Mononuclear cell (primary cell): ENCODE results near the gene ITIH4. TPM values are rescaled to one million over a fixed set of nuclear protein-coding genes. Genes with fewer than 3 reads are reported as not detected.
"Not testable (repeated sequence)": the region's sequence is repeated elsewhere in the genome, so short reads cannot be mapped to it uniquely, and the experiment has no call there.

ENCODE experiments used
- H3K27me3 ChIP-seq: 2 replicates; pipeline ENCODE4 v1.6.0; 2011; ENCODE audit warnings: low read length, control low read depth; ENCODE audit not compliant: insufficient read depth
- H3K4me1 ChIP-seq: 2 replicates; pipeline ENCODE4 v1.5.1; 2011; ENCODE audit warnings: mild to moderate bottlenecking, low read length, control low read depth; ENCODE audit not compliant: insufficient read depth
- H3K4me3 ChIP-seq: 2 replicates; pipeline ENCODE4 v1.5.1; 2011; ENCODE audit warnings: mild to moderate bottlenecking, low read length, moderate library complexity
- H3K9me3 ChIP-seq: 2 replicates; pipeline ENCODE4 v1.5.1; 2011; ENCODE audit warnings: low read depth, mild to moderate bottlenecking, control low read depth, low read length
- total RNA-seq: library from RNA; depleted of rRNA; stranded (reverse); fragments of >200 nt; gene quantifications from one replicate; pipeline ENCODE4 v1.2.3, GENCODE V29; 2012

ITIH4 gene
- total RNA-seq, 1 donor, result 10.9 TPM

DNA sequence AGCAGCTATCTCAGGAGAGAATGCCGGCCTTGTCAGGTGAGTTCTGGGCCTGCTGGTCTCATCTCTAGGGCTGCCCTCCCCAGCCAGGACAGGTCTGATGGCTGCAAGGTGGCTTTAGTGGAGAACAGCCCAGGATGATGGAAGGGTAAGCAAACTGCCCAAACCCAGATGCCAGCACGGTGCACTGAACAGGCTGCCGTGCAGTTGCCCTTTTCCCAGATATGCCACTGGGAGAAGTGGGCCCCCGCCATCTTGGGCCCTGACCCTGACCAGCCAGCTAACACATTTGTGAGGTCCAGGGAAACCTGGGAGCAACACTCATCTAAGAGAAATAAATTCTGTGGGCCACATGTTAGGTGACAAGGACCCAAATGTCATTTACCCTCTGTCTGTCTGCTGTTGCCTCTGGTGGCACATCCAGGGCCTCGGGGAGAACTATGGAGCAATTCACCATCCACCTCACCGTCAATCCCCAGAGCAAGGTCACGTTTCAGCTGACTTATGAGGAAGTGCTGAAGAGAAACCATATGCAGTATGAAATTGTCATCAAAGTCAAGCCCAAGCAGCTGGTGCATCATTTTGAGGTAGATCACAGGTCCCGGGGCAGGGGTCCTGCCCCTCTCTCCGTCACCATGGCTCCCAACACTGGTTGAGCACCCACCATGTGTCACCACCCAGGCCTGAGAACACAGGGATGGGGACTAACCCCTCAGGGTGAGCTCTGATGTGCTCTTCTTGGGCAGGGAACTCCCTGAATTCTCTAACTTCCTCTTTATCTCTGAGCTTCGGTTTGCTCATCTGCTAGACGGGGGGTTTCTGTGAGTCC, 51.2 kb downstream of the ITIH4 start:
- Histone ChIP-seq H3K27me3 (no peaks in the 10 kb centered on the region), H3K4me1 (peaks cover 34% of the 10 kb centered on the region), H3K9me3 (no peaks in the 10 kb centered on the region), H3K4me3 (no peak overlapping the region)

DNA sequence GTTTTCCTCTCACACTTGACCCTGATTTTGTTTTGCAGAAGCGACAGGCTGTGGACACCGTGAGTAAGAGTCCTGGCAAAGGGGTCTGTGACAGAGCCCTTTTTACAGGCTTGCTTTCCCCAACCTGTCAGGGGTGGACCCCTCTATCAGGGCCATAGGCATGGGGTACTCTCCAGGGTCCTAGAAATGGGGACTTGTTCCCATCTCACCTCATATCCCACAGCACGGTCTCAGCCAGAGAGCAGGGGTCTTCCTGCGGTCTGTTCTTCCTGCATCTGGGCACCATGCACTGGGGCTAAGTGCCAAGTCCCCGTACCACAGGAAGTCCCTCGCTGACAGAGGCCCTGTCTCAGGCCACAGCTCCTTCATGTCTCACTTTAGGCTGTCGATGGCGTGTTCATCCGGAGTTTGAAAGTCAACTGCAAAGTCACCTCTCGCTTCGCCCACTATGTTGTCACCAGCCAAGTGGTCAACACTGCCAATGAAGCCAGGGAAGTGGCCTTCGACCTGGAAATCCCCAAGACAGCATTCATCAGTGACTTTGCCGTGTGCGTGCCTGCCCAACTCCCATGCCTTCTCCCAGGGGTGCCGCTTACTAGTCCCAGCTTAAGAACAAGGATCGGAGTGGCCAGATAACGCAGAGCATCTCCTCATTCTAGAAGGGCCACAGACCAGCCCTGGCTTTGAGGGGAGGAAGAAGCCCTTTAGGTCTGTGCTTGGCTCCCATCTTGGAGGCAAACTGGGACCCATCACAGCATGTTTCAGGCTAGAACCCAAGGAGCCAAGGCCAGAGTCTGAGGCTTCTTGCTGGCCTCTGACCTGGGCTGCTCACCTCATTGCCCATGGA, 52.3 kb downstream of the ITIH4 start:
- Histone ChIP-seq H3K9me3 (no peaks in the 10 kb centered on the region), H3K4me3 (no peak overlapping the region), H3K27me3 (no peaks in the 10 kb centered on the region), H3K4me1 (peaks cover 34% of the 10 kb centered on the region)

DNA sequence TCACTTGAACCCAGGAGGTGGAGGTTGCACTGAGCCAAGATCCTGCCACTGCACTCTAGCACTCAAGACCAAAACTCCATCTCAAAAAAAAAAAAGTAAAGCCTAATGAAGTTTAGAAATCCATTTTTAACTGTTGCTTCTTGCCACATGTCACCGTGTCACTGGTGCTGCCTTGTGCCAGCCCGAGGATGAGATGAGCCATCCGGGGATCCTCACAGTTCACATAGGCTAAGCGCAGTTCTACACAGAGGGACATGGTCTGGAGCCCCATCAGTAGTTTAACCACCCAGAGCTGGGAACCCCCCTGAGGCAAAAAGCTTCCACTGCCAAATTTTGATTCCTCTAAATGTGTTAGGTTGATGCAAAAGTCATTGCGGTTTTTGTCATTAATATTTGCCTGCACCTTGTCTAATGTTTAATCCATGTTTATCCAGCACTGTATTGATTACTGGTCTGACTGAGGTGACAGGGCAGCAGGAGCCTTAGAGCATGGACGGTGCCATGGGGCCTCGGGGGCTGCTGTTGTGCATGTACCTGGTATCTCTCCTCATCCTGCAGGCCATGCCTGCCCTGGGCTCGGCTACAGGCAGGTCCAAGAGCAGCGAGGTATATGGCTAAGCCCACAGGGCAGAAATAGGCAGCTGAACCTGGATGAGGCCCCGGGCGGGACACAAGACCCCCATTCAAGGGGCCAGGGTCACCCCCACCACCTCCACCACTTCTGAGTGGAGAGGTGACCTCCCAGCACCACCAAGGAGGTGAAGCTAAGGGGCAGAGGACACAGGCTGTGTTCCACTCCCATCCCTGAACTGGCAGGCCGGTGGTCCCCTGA, 53.1 kb downstream of the ITIH4 start, which contains the start of gene ITIH1:
TSS of gene ITIH1 (plus strand) at position 473 of the 832 bp plus-strand sequence. CDS start at position 490, 17 bp downstream.
- no peaks in the 10 kb centered on the region for H3K9me3 ChIP-seq
- H3K27me3 ChIP-seq, result no peaks in the 10 kb centered on the region
- H3K4me1 ChIP-seq, result peaks cover 34% of the 10 kb centered on the region
- H3K4me3 ChIP-seq, result no peak within 1 kb of the TSS

DNA sequence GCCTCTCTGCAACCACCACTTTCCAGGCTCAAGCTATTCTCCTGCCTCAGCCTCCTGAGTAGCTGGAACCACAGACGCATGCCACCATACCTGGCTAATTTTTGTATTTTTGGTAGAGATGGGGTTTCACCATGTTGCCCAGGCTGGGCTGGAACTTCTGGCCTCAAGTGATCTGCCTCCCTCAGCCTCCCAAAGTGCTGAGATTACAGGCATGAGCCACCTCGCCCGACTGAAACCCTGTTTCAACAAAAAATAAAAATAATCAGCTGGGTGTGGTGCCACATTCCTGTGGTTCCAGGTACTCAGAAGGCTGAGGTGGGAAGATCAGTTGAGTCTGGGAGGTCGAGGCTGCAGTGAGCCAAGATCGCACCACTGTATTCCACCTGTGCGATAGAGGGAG, 54.0 kb downstream of the ITIH4 start:
- H3K4me3 ChIP-seq, H3K27me3 ChIP-seq, H3K9me3 ChIP-seq: not testable (repeated sequence)
- peaks cover 37% of the 10 kb centered on the region for H3K4me1 ChIP-seq

DNA sequence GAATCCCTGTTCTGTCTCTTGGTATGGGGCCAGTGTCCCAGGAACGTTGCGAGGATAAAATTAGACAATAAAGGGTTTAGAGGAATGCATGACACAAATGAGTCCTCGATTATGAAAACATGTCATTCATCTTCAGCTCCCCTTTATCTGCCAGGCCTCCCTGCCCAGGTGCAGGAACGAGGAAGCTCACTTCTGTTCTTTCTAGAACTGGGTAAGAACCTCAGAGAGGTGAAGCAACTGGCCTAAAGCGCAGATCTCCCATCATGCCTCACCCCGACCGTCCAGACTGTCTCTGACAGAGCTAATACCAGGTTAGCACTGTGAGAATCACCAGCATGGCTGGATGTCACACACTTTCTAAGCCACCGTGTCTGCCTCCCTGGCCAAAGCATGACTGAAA, 54.6 kb downstream of the ITIH4 start:
- no peak overlapping the region for H3K4me3 ChIP-seq
- H3K27me3 ChIP-seq, result no peaks in the 10 kb centered on the region
- no peaks in the 10 kb centered on the region for H3K9me3 ChIP-seq
- peaks cover 43% of the 10 kb centered on the region for H3K4me1 ChIP-seq

DNA sequence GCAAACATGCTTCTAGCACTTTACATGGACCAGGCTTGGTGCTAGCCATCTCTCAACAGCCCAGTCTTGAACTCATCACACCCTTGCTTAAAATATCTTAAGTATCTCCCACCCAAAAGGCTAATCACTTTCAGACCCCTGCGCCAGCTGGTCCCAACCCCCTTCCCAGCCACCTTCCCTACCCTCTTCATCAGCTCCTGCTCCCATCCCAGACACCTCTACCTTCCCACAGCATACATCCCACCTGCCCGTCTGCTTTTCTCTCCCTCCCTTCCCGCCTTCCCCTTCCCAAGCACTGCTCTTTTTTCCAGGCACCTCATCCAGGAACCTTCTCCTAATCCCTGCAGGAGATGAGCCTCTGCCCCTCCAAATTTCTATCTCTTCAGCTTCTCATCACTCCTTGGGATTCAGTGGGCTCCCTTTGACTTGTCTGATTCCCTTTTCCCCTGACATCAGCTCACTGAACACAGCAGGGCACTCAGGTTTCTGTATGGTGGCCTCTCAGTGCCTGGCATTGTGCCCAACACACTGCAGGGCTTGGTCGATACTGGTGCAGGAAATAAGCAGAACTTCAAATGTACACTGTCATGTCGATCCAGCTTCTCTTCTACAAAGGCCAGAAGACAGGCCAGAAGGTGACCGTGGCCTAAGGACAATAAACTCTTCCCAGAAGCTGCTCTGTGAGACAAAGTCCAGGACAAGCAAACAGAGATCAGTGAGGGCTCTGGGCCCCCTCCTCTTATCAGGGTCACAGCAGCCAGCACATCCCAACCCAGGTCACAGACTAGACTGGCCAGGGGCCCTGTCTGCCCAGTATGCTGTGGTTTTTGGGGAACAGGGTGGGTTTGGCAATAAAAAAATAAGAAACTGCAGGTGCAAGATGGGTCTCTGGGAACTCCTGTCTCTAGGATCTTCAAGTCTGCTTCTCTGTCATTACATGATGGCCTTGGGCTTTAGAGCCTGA, 55.3 kb downstream of the ITIH4 start:
- Histone ChIP-seq H3K9me3 (no peaks in the 10 kb centered on the region), H3K4me1 (peaks cover 39% of the 10 kb centered on the region), H3K27me3 (no peaks in the 10 kb centered on the region), H3K4me3 (no peak overlapping the region)

DNA sequence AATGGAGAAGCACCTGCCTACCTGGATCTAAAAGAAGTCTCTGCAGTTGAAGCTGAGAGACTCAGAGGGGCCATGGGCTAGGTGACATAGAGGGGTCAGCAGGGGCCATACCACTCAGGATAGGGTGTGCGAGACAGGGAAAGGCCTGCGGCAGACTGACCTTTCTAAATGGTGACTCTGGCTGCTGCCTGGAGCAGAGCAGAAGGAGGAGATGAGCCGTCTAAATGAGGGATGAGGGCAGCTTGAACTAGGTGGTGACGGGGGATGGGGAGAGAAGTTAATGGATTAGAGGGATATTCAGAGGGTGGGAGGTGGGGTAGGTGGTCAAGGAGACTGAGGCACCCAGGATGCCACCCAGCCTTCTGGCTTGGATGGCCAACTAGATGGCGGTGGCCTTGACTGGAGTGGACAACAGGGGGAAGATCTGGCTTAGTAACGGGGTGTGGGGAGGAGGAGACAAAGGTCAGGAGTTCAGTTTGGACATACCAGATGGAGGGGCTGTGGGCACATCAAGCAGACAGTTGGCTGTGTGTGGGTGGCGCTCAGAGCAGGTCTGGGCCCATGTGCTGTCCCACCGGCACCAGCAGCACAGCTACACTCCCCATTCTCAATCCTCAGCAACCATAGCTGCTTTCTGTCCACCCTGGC, 56.3 kb downstream of the ITIH4 start:
- H3K4me3 ChIP-seq, result no peak overlapping the region
- no peaks in the 10 kb centered on the region for H3K9me3 ChIP-seq
- H3K27me3 ChIP-seq, result no peaks in the 10 kb centered on the region
- H3K4me1 ChIP-seq, result peaks cover 39% of the 10 kb centered on the region

DNA sequence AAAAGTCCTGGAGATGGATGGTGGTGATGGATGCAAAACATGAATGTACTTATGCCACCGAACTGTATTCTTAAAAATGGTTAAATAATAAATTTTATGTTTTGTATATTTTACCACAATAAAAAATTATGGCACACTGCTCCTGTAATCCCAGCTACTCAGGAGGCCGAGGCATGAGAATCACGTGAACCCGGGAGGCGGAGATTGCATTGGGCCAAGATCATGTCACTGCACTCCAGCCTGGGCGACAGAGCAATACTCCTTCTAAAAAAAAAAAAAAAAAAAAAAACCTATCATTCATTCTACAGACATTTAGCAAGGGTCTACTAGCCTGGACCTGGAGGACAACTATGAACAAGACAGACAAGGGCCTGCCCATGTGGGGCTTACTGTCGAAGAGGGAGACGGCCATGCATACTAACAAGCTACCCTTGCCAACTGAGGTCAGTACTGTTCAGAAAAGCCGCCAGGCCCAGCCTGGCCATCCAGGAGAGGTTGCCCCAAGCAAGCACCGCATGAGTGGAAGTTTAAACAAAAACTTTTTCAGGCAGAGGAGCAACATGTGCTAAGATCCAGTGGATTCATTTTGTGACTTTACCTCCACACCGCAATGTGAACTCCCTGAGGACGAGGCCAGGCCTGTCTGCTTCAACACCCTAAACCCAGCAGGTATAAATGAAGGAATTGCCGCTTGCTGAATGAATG, 57.0 kb downstream of the ITIH4 start:
- Histone ChIP-seq H3K4me3 (no peak overlapping the region), H3K4me1 (peaks cover 33% of the 10 kb centered on the region), H3K27me3 (no peaks in the 10 kb centered on the region), H3K9me3 (no peaks in the 10 kb centered on the region)

DNA sequence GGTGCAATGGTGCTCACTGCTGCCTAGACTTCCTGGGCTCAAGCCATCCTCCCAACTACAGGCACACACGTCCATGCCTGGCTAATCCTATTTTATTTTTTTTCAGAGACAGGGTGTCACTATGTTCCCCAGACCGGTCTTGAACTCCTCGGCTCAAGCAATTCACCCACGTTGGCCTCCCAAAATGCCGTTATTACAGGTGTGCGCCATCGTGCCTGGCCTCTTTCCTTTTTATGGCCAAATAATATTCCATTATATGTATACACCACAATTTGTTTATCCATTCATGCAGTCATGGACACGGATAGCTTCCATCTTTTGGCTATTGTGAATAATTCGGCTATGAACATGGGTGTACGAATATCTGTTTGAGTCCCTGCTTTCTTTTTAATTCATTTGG, 58.8 kb downstream of the ITIH4 start:
- H3K4me1 ChIP-seq, result peaks cover 33% of the 10 kb centered on the region
- H3K4me3 ChIP-seq, result no peak overlapping the region
- H3K27me3 ChIP-seq, result no peaks in the 10 kb centered on the region
- H3K9me3 ChIP-seq, result no peaks in the 10 kb centered on the region

DNA sequence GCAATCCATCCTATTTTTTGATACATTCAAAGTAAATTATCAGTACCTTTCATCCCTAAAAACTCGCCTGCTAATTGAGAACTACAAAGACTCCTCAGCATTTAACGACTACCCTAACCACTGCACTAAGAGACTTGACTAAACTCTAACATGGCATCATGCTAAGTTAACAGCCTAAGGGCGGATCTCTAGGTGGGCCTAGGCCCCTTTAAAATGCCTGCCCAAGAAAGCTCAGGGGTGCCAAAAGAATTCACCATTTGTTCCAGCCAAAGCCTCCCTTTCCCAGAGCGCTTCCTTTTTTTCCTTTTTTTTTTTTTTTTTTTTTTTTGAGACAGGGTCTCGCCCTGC, 59.2 kb downstream of the ITIH4 start:
- no peaks in the 10 kb centered on the region for H3K9me3 ChIP-seq
- peak overlapping the region; percentile 66 for H3K4me3 ChIP-seq
- peaks cover 33% of the 10 kb centered on the region for H3K4me1 ChIP-seq

DNA sequence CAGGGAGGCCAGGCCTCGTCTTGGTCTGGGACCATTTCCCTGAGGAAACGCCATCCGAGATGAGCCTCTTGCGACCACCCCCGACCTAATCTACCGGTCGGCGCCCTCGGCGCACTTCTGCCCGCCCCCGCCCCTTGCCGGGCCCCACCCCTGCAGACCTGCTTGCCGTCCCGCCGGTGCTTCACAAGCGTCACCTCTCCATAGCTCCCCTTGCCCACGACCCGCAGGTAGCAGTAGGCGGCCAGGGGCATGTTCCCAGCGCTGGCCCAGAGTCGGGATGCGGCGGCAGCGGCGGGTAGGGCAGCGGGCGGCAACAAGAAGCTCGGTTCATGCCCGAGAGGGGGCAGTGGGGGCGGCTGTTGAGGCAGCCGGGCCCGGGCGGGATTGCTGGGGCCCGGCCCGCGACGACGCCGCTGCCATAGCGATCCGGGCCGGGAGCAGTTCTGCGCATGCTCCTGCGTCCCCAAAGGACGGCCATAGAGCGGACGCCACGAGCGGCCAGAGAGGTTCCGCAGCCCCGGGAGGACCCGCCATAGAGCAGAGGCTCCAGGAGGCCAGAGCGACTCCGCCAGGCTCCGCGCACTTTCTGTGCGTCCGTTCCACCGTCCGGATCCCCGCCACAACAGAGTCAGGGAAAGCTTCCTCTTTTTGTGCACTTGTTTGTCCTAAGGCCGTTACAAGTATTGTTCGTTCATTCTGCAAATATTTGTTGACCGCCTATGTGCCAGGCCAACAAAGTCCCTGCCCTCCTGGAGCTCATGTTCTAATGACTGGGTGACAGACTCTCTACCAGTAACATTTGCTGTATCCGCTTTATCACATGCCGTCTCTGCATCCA, 59.8 kb downstream of the ITIH4 start, which contains the start of gene NEK4:
TSS of gene NEK4 (minus strand) at position 445 of the 838 bp plus-strand sequence. CDS start at position 251, 194 bp downstream.
- Histone ChIP-seq H3K27me3 (no peaks in the 10 kb centered on the region), H3K4me1 (peaks cover 29% of the 10 kb centered on the region), H3K4me3 (peak within 1 kb of the TSS; percentile 66), H3K9me3 (no peaks in the 10 kb centered on the region)

More for the DNA sequence above, 59.2 kb downstream of the ITIH4 start:
- H3K27me3 ChIP-seq, result no peaks in the 10 kb centered on the region

DNA sequence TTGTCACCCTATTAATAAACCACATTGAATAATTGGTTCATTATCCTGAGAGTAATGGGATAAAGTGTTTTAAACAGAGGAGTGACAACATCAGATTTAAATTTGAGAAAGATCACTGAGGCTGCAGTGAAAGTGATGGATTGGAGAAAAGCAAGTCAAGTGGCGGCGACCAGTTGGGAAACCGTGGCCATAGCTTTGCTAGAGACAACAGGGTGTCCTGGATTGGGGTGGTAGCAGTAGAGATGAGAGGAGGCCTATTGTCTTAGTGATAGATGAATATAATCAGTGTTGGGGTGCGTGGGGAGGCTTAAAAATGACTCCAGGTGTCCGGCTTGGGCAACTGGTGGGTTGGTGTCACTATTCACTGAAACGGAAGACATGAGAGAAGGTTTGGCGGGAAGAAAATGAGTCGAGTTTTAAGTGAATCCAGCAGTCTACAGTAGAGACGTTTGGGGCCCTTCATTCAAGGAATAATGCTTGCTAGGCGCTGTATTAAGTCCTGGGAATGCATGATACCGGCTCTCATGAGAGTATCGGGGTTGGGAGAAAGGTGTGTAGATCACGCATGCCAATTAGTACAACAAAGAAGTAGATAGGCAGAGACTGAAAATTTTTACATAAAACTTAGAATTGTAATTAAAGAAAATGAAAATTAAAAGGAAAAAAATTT, 60.6 kb downstream of the ITIH4 start:
- peak overlapping the region; percentile 66 for H3K4me3 ChIP-seq
- H3K27me3 ChIP-seq, result no peaks in the 10 kb centered on the region
- no peaks in the 10 kb centered on the region for H3K9me3 ChIP-seq
- H3K4me1 ChIP-seq, result peaks cover 21% of the 10 kb centered on the region
